Astrocyte (in vitro differentiated cells and primary cell): Measurements from ENCODE around the gene CERS4. TPM values are rescaled to one million over a fixed set of nuclear protein-coding genes. Genes with fewer than 3 reads are reported as not detected.
"Not testable (repeated sequence)": the region's sequence is repeated elsewhere in the genome, so short reads cannot be mapped to it uniquely, and the experiment has no call there.

ENCODE experiments used
- DNase-seq: peaks from one replicate; pipeline ENCODE4 v3.0.0-alpha.2; 2010; ENCODE audit warnings: low read depth
- FAIRE-seq: peaks from 2 replicates; lab custom pipeline; 2011; peaks lifted over from hg19 to GRCh38; lab: Jason Lieb, UNC
- H2AFZ ChIP-seq: 2 replicates; pipeline ENCODE4 v1.6.0; 2012; ENCODE audit warnings: low read depth, low read length, inconsistent platforms
- H3K27ac ChIP-seq: 2 replicates; pipeline ENCODE4 v1.5.1; 2011; ENCODE audit warnings: low read depth, low read length, inconsistent platforms
- H3K27me3 ChIP-seq: 2 replicates; pipeline ENCODE4 v1.6.0; 2011; ENCODE audit warnings: low read length, inconsistent platforms; ENCODE audit not compliant: insufficient read depth
- H3K36me3 ChIP-seq: 2 replicates; pipeline ENCODE4 v1.5.1; 2011; ENCODE audit warnings: low read length, inconsistent platforms; ENCODE audit not compliant: insufficient read depth
- H3K4me1 ChIP-seq: 2 replicates; pipeline ENCODE4 v1.5.1; 2011; ENCODE audit warnings: low read length, inconsistent platforms; ENCODE audit not compliant: insufficient read depth
- H3K4me2 ChIP-seq: 2 replicates; pipeline ENCODE4 v1.6.0; 2012; ENCODE audit warnings: low read length, inconsistent platforms
- H3K4me3 ChIP-seq: 2 replicates; pipeline ENCODE4 v1.5.1; 2011; ENCODE audit warnings: low read depth, mild to moderate bottlenecking, low read length, inconsistent platforms; ENCODE audit not compliant: insufficient read depth
- H3K79me2 ChIP-seq: 2 replicates; pipeline ENCODE4 v1.6.0; 2012; ENCODE audit warnings: mild to moderate bottlenecking, low read length, inconsistent platforms; ENCODE audit not compliant: insufficient read depth
- H3K9ac ChIP-seq: 2 replicates; pipeline ENCODE4 v1.6.0; 2012; ENCODE audit warnings: mild to moderate bottlenecking, low read length, inconsistent platforms
- H3K9me3 ChIP-seq: 2 replicates; pipeline ENCODE4 v1.5.1; 2012; ENCODE audit warnings: low read depth, mild to moderate bottlenecking, low read length, inconsistent platforms; ENCODE audit not compliant: insufficient read depth
- H4K20me1 ChIP-seq: 2 replicates; pipeline ENCODE4 v1.6.0; 2012; ENCODE audit warnings: low read length, inconsistent platforms; ENCODE audit not compliant: insufficient read depth
- H3K27ac Mint-ChIP-seq: one replicate; pipeline ENCODE4 v1.8.0; 2021; ENCODE audit warnings: mild to moderate bottlenecking, mixed read lengths; ENCODE audit not compliant: unreplicated experiment
- H3K27me3 Mint-ChIP-seq: one replicate; pipeline ENCODE4 v1.8.0; 2021; ENCODE audit warnings: low read depth, mixed read lengths; ENCODE audit not compliant: unreplicated experiment
- H3K36me3 Mint-ChIP-seq: one replicate; pipeline ENCODE4 v1.8.0; 2021; ENCODE audit warnings: low read depth, mixed read lengths; ENCODE audit not compliant: unreplicated experiment
- H3K4me1 Mint-ChIP-seq: one replicate; pipeline ENCODE4 v1.8.0; 2021; ENCODE audit warnings: low read depth, mixed read lengths; ENCODE audit not compliant: unreplicated experiment
- H3K4me3 Mint-ChIP-seq: one replicate; pipeline ENCODE4 v1.8.0; 2021; ENCODE audit warnings: mild to moderate bottlenecking, moderate library complexity, mixed read lengths; ENCODE audit not compliant: unreplicated experiment
- H3K9me3 Mint-ChIP-seq: one replicate; pipeline ENCODE4 v1.8.0; 2021; ENCODE audit warnings: mild to moderate bottlenecking, mixed read lengths; ENCODE audit not compliant: unreplicated experiment
- CTCF ChIP-seq: IDR thresholded peaks from 2 replicates; pipeline ENCODE4 v1.5.1; 2011; ENCODE audit warnings: low read depth, mild to moderate bottlenecking, inconsistent platforms, low read length, moderate library complexity; ENCODE audit not compliant: insufficient read depth
- EZH2 ChIP-seq: IDR thresholded peaks from 2 replicates; pipeline ENCODE4 v1.6.1; 2012; ENCODE audit warnings: mild to moderate bottlenecking, low read length, inconsistent platforms; ENCODE audit not compliant: insufficient read depth
- total RNA-seq: library from RNA; stranded (reverse); gene quantifications from 2 replicates; pipeline ENCODE4 v1.2.1, GENCODE V29; 2021

CERS4 gene
- total RNA-seq, 1 donor from 2014 or later, result 15.7 TPM

GRCh38 chr19:8204961-8205360 lies 4.2 kb upstream of the CERS4 start:
- no peaks in the 10 kb centered on the region for H3K4me1 ChIP-seq
- H3K9me3 ChIP-seq, result no peaks in the 10 kb centered on the region
- H4K20me1 ChIP-seq, result no peaks in the 10 kb centered on the region
- no peak overlapping the region for H3K27ac Mint-ChIP-seq
- peaks cover 17% of the 10 kb centered on the region for H3K27me3 Mint-ChIP-seq
- no peak overlapping the region for H3K4me2 ChIP-seq
- H3K79me2 ChIP-seq, result no peaks in the 10 kb centered on the region
- FAIRE-seq (no peak), DNase-seq (no peak)
- H3K27ac ChIP-seq, result no peak overlapping the region
- H3K4me1 Mint-ChIP-seq, result peaks cover 5% of the 10 kb centered on the region
- H3K27me3 ChIP-seq, result no peaks in the 10 kb centered on the region
- no peaks in the 10 kb centered on the region for H3K9me3 Mint-ChIP-seq
- H2AFZ ChIP-seq, result no peak overlapping the region
- no peak overlapping the region for H3K9ac ChIP-seq
- TF ChIP-seq CTCF (no peak), EZH2 (no peak)
- H3K4me3 ChIP-seq, result no peak overlapping the region
- H3K36me3 Mint-ChIP-seq, result peaks cover under 1% of the 10 kb centered on the region
- no peaks in the 10 kb centered on the region for H3K36me3 ChIP-seq
- H3K4me3 Mint-ChIP-seq, result no peak overlapping the region

- no peak overlapping the region for H3K9ac ChIP-seq
- no peak for TF ChIP-seq EZH2
- no peak for TF ChIP-seq CTCF
- H3K36me3 Mint-ChIP-seq, result peaks cover 4% of the 10 kb centered on the region
- no peaks in the 10 kb centered on the region for H3K9me3 ChIP-seq
- no peak overlapping the region for H3K4me2 ChIP-seq
- no peak overlapping the region for H3K4me3 Mint-ChIP-seq
- H3K4me1 ChIP-seq, result no peaks in the 10 kb centered on the region
- peaks cover 22% of the 10 kb centered on the region for H3K27me3 Mint-ChIP-seq
- no peaks in the 10 kb centered on the region for H4K20me1 ChIP-seq
- no peak for FAIRE-seq
- no peak overlapping the region for H3K27ac ChIP-seq
- H3K36me3 ChIP-seq, result no peaks in the 10 kb centered on the region
- no peaks in the 10 kb centered on the region for H3K79me2 ChIP-seq
- peaks cover 4% of the 10 kb centered on the region for H3K27me3 ChIP-seq
- DNase-seq, result no peak
- H3K9me3 Mint-ChIP-seq, result no peaks in the 10 kb centered on the region
- H3K27ac Mint-ChIP-seq, result no peak overlapping the region
- no peak overlapping the region for H2AFZ ChIP-seq
- H3K4me1 Mint-ChIP-seq, result peaks cover 10% of the 10 kb centered on the region
- no peak overlapping the region for H3K4me3 ChIP-seq
These were observed 2.8 kb upstream of the CERS4 start for GRCh38 chr19:8206147-8207087.

GRCh38 chr19:8207326-8207725 lies 1.8 kb upstream of the CERS4 start:
- not testable (repeated sequence) for H3K27me3 ChIP-seq, H4K20me1 ChIP-seq, H3K36me3 Mint-ChIP-seq, H3K4me2 ChIP-seq, DNase-seq, H3K9me3 ChIP-seq, H3K4me3 Mint-ChIP-seq, H2AFZ ChIP-seq, H3K27ac Mint-ChIP-seq, FAIRE-seq, H3K4me1 ChIP-seq, H3K36me3 ChIP-seq, H3K79me2 ChIP-seq, H3K9me3 Mint-ChIP-seq, H3K4me3 ChIP-seq, H3K9ac ChIP-seq, H3K27ac ChIP-seq, H3K4me1 Mint-ChIP-seq
- H3K27me3 Mint-ChIP-seq, result peaks cover 25% of the 10 kb centered on the region
